GM21576 (cell line): Measurements from ENCODE around the gene PDE6B.
A peak's percentile ranks its signal among the peaks of the same experiment; 100 is the strongest.
"Not testable (repeated sequence)": the region's sequence is repeated elsewhere in the genome, so short reads cannot be mapped to it uniquely, and the experiment has no call there.

ENCODE experiments used
- ATAC-seq: cut with Tn5 transposase; IDR thresholded peaks from one replicate; pipeline ENCODE4 v1.9.1; 2021; ENCODE audit warnings: mild to moderate bottlenecking, moderate library complexity; ENCODE audit not compliant: unreplicated experiment

The PDE6B gene

DNA sequence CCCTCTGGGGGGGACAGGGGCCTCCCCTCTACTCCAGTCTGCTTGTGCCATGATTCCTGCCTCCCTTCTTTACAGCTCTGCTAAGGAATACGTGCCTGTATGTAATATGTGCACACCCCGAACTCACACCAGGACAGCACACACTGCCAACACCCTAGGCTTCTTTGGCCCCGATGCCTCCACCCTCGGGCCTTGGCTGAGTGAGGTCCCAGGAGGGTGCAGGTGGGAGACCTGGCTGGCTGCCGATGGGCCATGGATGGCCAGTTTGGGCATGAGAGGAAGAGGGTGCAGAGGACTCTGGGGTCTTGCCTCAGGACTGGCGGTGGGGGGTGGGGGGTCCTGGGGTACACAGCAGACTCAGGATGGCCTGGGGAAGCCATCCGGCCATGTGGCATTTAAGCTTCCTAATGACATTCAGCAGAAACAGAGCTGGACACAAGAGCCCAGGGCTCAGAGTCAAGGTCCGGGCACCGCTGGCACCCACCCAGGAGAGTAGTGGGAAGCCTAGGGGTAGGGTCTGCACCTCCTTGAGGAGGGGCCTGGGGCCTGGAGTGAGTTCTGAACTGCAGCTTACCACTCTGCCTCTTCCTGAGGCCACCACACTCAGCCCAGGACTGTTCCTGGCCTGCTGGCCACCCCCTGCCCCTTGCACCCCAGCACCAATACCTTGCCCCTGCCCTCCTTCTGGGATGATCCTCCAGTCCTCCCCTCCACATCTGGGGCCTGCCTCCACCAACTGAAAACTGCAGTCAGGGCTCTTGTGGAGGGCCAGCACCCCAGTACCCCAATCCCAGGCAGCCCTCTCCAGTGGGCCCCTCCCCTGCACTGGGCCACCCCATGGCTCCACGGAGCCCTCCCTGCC, 78.2 kb downstream of the PDE6B start:
- no peak for ATAC-seq

DNA sequence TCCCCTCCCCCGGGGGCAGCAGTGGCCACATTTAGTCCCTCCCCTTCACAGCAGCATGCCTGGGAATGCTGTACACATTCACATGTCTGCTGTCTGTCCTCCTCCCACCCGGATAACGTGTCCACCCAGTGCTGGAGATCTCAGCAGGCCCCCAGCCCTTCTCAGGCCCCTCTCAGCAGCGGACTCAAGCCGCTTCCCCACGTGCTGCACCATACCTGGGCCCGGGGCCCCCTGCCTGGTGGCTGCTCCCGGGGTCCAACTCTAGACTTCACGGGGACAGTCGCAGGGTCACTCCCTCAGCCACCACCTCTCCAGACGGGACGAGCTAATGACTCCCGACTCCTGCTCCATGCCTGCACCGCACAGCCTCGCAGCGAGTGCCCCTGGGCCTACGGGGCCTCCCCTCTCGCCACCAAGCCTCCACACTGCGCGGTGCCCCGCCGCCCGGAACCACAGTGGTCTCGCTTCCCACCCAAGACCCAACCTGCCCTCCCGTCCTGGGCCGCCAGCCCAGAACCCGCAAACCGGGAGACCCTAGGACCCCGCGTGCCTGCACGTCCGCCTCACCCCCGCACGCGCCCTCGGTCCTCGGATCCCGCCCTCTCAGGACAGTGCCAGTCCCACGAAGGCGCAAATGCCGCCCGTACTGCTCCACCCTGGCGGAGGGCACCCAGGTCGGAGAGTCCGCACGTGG, 79.0 kb downstream of the PDE6B start:
- no peak for ATAC-seq

DNA sequence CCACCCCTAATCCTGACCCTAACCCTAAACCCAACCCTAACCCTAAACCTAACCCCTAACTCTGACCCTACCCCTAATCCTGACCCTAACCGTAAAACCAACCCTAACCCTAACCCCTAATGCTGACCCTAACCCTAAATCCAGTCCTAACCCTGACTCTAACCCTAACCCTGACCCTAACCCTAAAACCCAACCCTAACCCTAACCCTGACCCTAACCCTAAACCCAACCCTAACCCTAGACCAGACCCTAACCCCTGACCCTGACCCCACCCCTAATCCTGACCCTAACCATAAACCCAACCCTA, 79.6 kb downstream of the PDE6B start:
- ATAC-seq, result no peak

DNA sequence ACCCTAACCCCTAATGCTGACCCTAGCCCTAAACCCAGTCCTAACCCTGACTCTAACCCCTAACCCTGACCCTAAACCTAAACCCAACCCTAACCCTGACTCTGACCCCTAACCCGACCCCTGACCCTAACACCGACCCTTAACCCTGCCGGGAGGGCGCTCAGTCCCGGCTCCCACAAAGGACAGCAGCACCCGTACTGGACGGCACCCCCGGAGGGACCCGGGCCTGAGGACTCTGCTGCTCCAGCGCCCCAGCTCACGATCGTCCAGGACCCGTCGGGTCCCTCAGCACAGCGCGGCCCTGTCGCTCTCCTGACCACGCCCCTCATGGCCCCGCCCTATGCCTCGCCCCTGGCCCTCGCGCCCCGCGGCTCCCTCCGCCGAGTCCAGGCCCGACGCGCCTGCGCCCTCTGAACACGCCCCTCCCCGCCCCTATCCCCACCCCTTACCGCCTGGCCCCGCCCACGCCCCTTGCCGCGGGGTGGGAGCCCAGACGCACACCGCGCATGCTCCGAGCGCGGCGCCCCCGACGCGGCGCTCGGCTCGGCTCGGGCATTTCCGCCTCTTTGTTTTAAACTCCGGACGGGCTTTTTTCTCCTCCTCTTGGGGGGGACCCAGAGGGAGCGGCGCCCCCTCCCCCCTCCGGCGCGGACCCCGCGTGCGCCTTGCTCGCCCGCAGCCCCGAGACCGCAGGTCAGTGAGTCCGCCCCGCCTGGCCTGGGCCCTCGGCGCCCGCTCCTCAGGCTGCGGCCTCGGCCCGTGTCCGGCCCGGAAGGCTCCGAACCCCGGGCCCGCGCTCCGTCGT, 80.1 kb downstream of the PDE6B start, which contains the start of gene PCGF3:
Gene PCGF3 (plus strand): TSS at position 555 of the 805 bp plus-strand sequence. CDS start 27,849 bp downstream, outside the sequence.
- ATAC-seq, result peak; percentile 92

DNA sequence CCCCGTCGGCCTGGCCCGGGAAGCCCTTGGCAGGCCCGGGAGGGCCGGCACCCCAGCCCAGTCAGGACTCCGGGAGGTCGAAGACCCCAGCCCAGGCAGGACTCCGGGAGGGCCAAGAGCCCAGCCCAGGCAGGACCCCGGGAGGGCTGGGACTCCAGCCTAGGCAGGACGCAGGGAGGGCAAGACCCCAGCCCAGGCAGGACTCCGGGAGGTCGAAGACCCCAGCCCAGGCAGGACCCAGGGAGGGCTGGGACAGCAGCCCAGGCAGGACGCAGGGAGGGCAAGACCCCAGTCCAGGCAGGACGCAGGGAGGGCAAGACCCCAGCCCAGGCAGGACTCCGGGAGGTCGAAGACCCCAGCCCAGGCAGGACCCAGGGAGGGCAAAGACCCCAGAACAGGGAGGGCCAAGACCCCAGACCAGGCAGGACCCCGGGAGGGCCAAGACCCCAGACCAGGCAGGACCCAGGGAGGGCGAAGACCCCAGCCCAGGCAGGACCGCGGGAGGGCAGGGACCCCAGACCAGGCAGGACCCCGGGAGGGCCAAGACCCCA, 80.8 kb downstream of the PDE6B start:
- ATAC-seq, result not testable (repeated sequence)

DNA sequence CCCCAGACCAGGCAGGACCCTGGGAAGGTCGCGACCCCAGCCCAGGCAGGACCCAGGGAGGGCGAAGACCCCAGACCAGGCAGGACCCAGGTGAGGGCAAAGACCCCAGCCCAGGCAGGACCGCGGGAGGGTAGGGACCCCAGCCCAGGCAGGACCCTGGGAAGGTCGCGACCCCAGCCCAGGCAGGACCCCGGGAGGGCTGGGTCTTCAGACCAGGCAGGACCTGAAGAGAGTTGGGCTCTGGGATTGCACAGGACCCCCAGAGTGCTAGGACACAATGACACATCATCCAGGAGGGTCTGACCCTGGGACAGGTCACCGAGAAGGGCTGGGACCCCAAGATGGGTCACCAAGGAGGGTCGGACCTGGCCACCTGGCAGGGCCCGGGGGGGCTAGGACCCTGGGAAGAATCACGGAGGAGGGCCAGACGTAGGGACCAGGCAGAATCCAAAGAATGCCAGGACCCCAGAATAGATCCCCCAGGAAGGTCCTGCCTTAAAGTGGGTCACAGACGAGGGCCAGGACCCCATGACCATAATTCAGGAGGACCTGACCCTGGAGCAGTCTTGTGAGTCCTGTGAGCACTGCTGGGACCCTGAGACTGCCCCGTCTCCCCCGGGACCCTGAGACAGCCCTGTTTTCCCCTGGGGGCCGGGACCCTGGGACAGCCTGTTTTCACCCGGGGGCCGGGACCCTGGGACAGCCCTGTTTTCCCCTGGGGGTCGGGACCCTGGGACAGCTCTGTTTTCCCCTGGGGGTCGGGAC, 81.6 kb downstream of the PDE6B start:
- no peak for ATAC-seq

DNA sequence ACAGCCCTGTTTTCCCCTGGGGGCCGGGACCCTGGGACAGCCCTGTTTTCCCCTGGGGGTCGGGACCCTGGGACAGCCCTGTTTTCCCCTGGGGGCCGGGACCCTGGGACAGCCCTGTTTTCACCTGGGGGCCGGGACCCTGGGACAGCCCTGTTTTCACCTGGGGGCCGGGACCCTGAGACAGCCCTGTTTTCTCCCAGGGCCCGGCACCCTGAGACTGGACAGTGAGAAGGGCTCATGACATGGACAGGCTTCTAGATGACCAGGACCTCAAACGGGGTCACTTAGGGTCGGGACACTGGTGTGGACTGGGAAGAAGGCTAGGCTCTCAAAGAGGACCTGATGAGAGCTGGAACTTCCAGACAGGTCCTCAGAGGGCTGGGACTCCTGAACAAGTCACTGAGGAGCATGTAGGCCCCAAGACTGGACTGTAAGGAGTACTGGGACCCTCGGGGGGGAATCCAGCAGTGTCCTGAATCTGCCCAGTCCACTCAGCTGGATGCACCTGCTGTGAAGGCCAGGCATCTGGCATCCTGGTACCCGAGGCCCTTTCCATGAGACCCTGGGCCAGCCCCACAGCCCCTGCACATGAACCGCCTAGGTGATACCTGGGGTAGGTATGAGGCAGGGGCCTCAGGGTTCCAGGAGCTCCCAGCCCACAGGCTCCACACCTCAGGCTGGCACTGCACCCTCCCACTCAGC, 82.7 kb downstream of the PDE6B start:
- no peak for ATAC-seq

DNA sequence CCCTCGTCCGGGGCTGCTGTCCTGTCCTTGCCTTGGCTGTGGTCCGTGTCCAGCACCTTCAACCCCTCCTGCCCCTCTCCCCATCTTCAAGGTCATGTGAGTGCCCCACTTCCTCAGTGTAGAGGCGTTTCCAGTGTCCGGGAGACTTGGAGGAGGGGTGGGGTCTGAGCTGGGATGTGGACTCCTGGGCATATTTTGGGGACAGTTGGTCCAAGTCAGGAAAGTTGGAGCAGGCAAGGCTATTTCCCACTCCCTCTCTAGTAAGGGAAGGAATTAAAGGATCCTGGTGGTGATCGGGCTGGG, 83.2 kb downstream of the PDE6B start:
- no peak for ATAC-seq

DNA sequence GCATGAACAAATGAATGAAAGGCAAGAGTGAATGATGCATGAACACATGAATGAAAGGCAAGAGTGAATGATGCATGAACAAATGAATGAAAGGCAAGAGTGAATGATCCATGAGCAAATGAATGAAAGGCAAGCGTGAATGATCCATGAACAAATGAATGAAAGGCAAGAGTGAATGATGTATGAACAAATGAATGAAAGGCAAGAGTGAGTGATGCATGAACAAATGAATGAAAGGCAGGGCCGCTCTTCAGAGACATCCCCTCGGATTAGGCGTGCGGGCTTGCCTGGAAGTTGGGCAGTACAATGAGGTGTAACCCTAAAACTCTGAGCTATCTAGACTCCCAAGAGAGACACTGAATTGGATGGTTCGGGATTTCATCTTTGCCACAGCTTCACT, 84.0 kb downstream of the PDE6B start:
- ATAC-seq, result no peak

DNA sequence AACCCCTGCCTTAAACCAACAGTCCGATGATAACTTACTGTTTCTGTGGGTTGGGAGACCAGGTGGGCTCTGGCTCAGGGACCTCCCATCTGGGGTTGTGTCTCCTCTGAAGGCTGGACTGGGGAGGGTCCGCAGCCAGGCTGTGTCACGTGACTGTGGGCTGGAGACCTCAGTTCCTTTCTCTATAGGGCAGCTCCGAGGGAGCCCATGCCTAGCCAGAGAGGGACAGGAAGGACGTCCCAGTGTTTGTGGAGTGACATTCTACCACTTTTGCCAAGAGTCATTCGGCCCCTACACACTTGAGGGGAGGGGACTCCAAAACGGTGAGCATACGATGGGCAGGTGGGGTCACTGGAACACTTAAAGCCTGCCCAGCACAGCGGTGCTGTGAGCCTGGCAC, 84.7 kb downstream of the PDE6B start:
- no peak for ATAC-seq

DNA sequence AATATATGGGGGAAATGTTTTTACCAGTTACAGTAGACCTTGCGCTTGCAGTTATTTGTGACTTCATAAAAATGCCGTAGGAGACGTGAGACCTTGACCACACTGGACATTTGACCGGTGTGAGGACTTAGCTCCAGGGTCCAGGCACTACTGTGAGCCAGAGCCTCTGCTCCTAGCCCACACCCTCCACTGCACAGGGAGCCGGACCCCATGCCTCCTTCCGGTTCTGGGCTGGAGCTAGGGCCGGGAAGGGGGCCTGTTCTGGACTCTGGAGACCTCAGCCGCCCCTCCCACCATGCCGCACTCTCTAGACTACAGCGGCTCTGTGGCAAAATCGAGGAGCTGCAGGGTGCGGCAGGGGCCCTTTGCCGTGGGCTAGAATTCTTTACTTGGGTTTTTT, 85.5 kb downstream of the PDE6B start:
- ATAC-seq, result no peak

DNA sequence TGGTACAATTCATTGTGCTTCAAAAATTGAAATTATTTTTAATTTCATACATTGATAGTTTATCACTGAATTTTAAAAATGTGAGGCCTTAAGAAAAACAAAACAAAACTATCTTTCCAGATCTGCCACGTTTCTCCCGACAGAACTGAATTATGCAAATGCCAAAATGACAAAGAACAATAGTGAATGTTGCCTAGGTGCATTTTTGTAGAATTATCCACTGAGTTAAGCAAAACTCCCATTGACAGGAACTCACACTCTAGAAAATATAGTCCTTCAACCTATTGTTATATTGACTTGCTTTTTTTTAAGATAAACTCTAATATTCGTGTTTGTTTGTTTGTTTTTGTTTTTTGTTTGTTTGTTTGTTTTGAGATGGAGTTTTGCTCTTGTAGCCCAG, 86.7 kb downstream of the PDE6B start:
- no peak for ATAC-seq

DNA sequence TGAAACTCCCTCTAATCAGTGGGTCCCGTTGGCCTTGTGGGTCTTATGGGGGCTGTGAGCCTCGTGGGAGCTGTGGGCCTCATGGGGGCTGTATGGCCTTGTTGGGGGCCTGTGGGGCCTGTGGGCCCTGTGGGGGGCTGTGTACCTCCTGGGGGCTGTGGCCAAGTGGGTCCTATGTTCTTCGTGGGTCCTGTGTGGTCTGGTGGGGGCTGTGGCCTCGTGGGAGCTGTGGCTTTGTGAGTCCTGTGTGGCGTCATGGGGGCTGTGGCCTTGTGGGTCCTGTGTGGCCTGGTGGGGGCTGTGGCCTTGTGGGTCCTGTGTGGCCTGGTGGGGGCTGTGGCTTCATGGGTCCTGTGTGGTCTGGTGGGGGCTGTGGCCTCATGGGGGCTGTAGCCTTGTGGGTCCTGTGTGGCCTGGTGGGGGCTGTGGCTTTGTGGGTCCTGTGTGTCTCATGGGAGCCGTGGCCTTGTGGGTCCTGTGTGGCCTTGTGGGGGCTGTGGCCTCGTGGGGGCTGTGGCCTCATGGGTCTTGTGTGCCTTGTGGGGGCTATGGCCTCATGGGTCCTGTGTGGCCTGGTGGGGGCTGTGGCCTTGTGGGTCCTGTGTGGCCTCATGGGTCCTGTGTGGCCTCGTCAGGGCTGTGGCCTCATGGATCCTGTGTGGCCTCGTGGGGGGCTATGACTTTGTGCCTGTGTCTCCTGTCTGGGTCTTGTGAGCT, 87.7 kb downstream of the PDE6B start:
- ATAC-seq, result no peak

DNA sequence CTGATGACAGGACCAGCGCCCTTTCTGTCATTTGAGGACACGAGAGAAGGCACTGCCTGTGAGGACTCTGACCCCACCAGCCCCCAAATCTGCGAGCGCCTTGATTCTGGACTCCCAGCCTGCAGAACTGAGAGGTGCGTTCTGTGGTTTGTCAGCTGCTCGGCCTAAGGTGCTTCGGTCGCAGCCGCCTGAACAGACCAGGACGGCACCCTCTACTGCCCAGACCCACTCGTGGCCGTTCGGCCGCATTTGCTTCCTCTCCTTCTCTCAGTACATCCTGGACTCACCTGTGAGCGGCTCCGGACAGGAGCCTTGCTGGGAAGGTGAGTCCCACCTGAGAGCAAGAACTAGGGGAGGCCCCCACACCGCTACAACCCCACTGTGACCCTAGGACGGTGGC, 88.7 kb downstream of the PDE6B start:
- ATAC-seq, result no peak

DNA sequence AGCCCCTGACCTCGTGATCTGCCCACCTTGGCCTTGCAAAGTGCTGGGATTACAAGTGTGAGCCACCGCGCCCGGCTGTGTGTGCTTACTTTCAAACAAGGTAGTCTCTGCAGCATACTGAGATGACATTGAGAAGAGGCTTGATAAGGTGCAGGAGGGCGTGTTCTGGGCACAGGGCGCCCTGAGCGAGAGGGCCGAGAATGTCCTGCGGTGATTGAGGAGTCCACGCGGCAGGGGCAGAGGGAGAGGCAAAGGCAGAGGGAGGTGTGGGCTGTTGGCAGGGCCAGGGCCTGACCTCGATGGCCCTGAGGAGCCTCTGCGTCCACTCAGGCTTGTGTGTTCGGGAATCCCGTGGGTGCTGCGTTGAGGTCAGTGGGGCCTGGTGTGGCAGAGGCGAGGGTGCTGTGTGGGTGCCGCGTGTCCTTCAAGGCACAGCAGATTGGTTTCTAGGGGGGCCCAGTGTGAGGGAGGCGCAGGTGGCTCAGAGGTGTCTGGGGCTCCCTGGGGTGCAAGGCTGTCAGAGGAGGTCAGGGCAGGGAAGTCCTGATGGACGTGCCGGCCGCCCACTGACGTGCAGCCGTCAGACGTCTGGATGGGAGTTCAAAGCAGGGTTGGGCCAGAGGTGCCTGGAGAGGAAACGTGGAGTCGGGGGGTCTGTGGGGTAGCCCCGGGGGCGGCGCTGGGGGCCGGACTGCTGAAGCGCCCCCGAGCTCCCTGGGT, 92.4 kb downstream of the PDE6B start:
- no peak for ATAC-seq

DNA sequence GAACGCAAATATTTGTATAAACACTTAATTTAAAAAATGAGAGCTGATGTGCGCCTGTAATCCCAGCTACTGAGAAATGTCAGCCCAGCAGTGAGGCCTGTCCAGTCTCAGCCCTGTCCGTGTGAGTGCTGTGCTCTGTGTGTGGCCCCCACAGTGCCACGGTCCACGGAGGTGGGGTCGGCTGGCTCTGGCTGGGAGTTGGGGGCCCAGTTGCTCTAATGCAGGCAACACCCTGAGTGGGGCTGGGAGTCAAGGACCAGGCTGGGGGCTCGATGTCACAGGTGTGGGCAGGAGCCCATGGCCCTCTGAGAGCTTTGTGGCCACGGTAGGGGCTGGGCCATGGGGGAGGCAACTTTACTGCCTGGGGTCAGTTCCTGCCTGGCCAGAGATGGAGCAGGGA, 93.1 kb downstream of the PDE6B start:
- no peak for ATAC-seq
